Measurements from ENCODE around the gene NDUFA12. TPM values are rescaled to one million over a fixed set of nuclear protein-coding genes. Genes with fewer than 3 reads are reported as not detected.

NDUFA12 gene
- 88.1 and 93.3 TPM in 2 replicates for total RNA-seq

GRCh38 chr12:95003213-95003920 lies at the start of gene NDUFA12:
TSS of gene NDUFA12 (minus strand) at chr12:95003697. CDS start at chr12:95003680, 17 bp downstream.

Other genes starting within 250 kb of the NDUFA12 start
- 36.0 and 37.0 TPM in 2 replicates for gene NR2C1, start 69.9 kb upstream of the NDUFA12 start, total RNA-seq
- 8.0 and 16.5 TPM in 2 replicates for gene FGD6, start 213.8 kb upstream of the NDUFA12 start, total RNA-seq
- gene VEZT, start 214.1 kb upstream of the NDUFA12 start, total RNA-seq: 81.8 and 82.9 TPM in 2 replicates

All from articular chondrocyte of knee joint (primary cell).